HepG2 (cell line): ENCODE results near the gene RGR. TPM values are rescaled to one million over a fixed set of nuclear protein-coding genes. Genes with fewer than 3 reads are reported as not detected.

Experiments
- ATAC-seq: fragments of 200-7000 bp; cut with Tn5 transposase; 3 replicates; pipeline ENCODE4 v1.9.1; 2020; ENCODE audit warnings: mild to moderate bottlenecking, moderate library complexity
- BruUV-seq: library from RNA; stranded (reverse); fragments of 400-500 nt; replicated peaks from 2 replicates; lab custom pipeline; 2021; lab: Mats Ljungman, UMichigan
- CTCF ChIA-PET: fragments of 300-600 bp; formaldehyde crosslinking; extraction: SDS; loops from one replicate; lab custom pipeline; 2021; ENCODE audit warnings: low total read pairs, inconsistent platforms, low intra/inter-chr PET ratio; lab: Yijun Ruan, JAX
- POLR2A ChIA-PET: fragments of 350-600 bp; sonication (Branson Sonifier 250); formaldehyde crosslinking; loops from one replicate; lab custom pipeline; 2020; ENCODE audit warnings: antibody characterized with exemption, inconsistent platforms; lab: Yijun Ruan, JAX
- DNase-seq: peaks from one replicate; pipeline ENCODE4 v3.0.0-alpha.2; 2015; ENCODE audit warnings: low spot score
- FAIRE-seq: peaks from 3 replicates; lab custom pipeline; 2011; peaks lifted over from hg19 to GRCh38; lab: Jason Lieb, UNC
- H2AFZ ChIP-seq: one replicate; pipeline ENCODE4 v1.6.1; 2011; ENCODE audit warnings: low read length, inconsistent platforms
- H3K27ac ChIP-seq: fragments of 300-600 bp; 3 replicates; pipeline ENCODE4 v1.8.0; 2011; ENCODE audit warnings: mixed run types, mild to moderate bottlenecking, mixed read lengths, low read length, inconsistent platforms; ENCODE audit not compliant: insufficient read depth; ENCODE audit errors: extremely low read length
- H3K27me3 ChIP-seq, 2 experiments: fragments of 200-600 bp in 1 of 2; 2 replicates in 1 of 2; 3 replicates in 1 of 2; pipeline versions ENCODE4 v1.6.0 to v1.8.0; 2011; ENCODE audit warnings: low read length in 2 of 2, mild to moderate bottlenecking in 2 of 2, moderate library complexity in 2 of 2, inconsistent platforms in 1 of 2; ENCODE audit not compliant: insufficient read depth in 2 of 2, control insufficient read depth in 1 of 2
- H3K36me3 ChIP-seq, 2 experiments: fragments of 200-600 bp in 1 of 2; replicated peaks in 1 of 2; 2 replicates in 1 of 2; 3 replicates in 1 of 2; pipeline versions ENCODE4 v1.5.1 to v1.8.0; 2011; ENCODE audit warnings: low read length in 2 of 2, inconsistent platforms in 1 of 2; ENCODE audit not compliant: insufficient read depth in 2 of 2, control insufficient read depth in 1 of 2
- H3K4me1 ChIP-seq: 2 replicates; pipeline ENCODE4 v1.5.1; 2012; ENCODE audit warnings: low read length, inconsistent platforms; ENCODE audit not compliant: insufficient read depth
- H3K4me2 ChIP-seq: 2 replicates; pipeline ENCODE4 v1.6.0; 2011; ENCODE audit warnings: low read depth, low read length, inconsistent platforms
- H3K4me3 ChIP-seq, 3 experiments: fragments of 200-600 bp in 1 of 3; sonication (generic), shearing (Covaris generic) in 1 of 3; replicated peaks in 1 of 3; 2 replicates each; pipeline ENCODE4 v1.5.1; 2011 to 2016; ENCODE audit warnings: low read length in 3 of 3, inconsistent platforms in 2 of 3, low read depth in 2 of 3, mild to moderate bottlenecking in 2 of 3, control low read depth in 1 of 3, mixed read lengths in 1 of 3; ENCODE audit not compliant: insufficient read depth in 1 of 3
- H3K79me2 ChIP-seq: one replicate; pipeline ENCODE4 v1.6.1; 2011; ENCODE audit warnings: low read length, inconsistent platforms; ENCODE audit not compliant: insufficient read depth
- H3K9ac ChIP-seq: 2 replicates; pipeline ENCODE4 v1.6.0; 2011; ENCODE audit warnings: mild to moderate bottlenecking, low read depth, low read length, inconsistent platforms; ENCODE audit not compliant: insufficient read depth
- H3K9me3 ChIP-seq: 2 replicates; pipeline ENCODE4 v1.5.1; 2012; ENCODE audit warnings: mild to moderate bottlenecking, low read length
- H4K20me1 ChIP-seq: 2 replicates; pipeline ENCODE4 v1.6.0; 2011; ENCODE audit warnings: inconsistent platforms, mild to moderate bottlenecking, low read length, moderate library complexity; ENCODE audit not compliant: insufficient read depth
- MBD4 ChIP-seq: IDR thresholded peaks from 2 replicates; pipeline ENCODE4 v1.6.1; 2012; ENCODE audit warnings: low read length, inconsistent platforms, borderline replicate concordance
- MXD3 ChIP-seq: IDR thresholded peaks from 2 replicates; pipeline ENCODE4 v1.6.1; 2016; ENCODE audit warnings: mild to moderate bottlenecking, missing biosample characterization, missing genetic modification reagents
- NBN ChIP-seq: fragments of 450-650 bp; conservative IDR thresholded peaks from 2 replicates; pipeline ENCODE4 v1.6.1; 2017
- NCOR1 ChIP-seq: fragments of 200-600 bp; sonication (generic); IDR thresholded peaks from 2 replicates; pipeline ENCODE4 v1.7.0; 2017; ENCODE audit warnings: antibody characterized with exemption, low read length, borderline replicate concordance
- PATZ1 ChIP-seq: sonication (generic); formaldehyde crosslinking; IDR thresholded peaks from 2 replicates; pipeline ENCODE4 v1.4.0; 2020; ENCODE audit warnings: missing genetic modification reagents
- PREB ChIP-seq: sonication (generic); formaldehyde crosslinking; IDR thresholded peaks from 2 replicates; pipeline ENCODE4 v1.4.0; 2020; ENCODE audit warnings: missing genetic modification reagents
- PRMT3 ChIP-seq: sonication (generic); formaldehyde crosslinking; IDR thresholded peaks from 2 replicates; pipeline ENCODE4 v1.8.1; 2022; ENCODE audit warnings: low read depth, mild to moderate bottlenecking, moderate library complexity, missing genetic modification reagents, borderline replicate concordance
- XRCC5 ChIP-seq: fragments of 200-400 bp; formaldehyde crosslinking; optimal IDR thresholded peaks from 2 replicates; pipeline ENCODE3; 2017; ENCODE audit warnings: mild to moderate bottlenecking, low read length
- ZNF280B ChIP-seq: sonication (generic); formaldehyde crosslinking; IDR thresholded peaks from 2 replicates; pipeline ENCODE4 v1.5.0; 2020; ENCODE audit warnings: missing genetic modification reagents, mild to moderate bottlenecking, borderline replicate concordance
- WGBS: methylation state at CpG from one replicate; pipeline ENCODE4 v1.1.6; 2017; ENCODE audit warnings: low lambda C conversion rate; 5-methylcytosine and 5-hydroxymethylcytosine counted together
- in situ Hi-C: cut with HindIII; loops from 2 replicates; pipeline ENCODE4 v1.10.0; 2017; ENCODE audit warnings: low pct_unique_long_range_greater_than_20kb; ENCODE audit not compliant: extremely low pct_ligation_motif_present
- intact Hi-C: fragments of 100-400 bp; cut with micrococcal nuclease; formaldehyde crosslinking; loops from one replicate; pipeline ENCODE4 v1.10.0; 2022; ENCODE audit not compliant: unreplicated experiment
- polyA plus RNA-seq, 8 experiments: library from polyadenylated mRNA; depleted of rRNA in 3 of 8; stranded (reverse) in 7 of 8; unstranded in 1 of 8; fragments of >200 nt; fragmentation: Illumina TruSeq in 4 of 8; extraction: Trizol in 4 of 8; gene quantifications; 2 replicates each; pipeline versions ENCODE4 v1.2.1 to v1.2.3, GENCODE V29; 2011 to 2016; ENCODE audit warnings: low read depth in 4 of 8, missing spikeins in 1 of 8, mixed read lengths in 1 of 8; ENCODE audit not compliant: insufficient read depth in 1 of 8
- total RNA-seq, 5 experiments: library from RNA; depleted of rRNA; stranded (reverse); fragments of >200 nt; fragmentation: Illumina TruSeq; extraction: Trizol; gene quantifications; 2 replicates each; pipeline ENCODE4 v1.2.3, GENCODE V29; 2016; ENCODE audit warnings: low read depth in 1 of 5
- TF ChIP-seq, protein P1 (sequence below): sonication (generic); formaldehyde crosslinking; IDR thresholded peaks from 2 replicates; pipeline ENCODE4 v1.8.1; 2022; ENCODE audit warnings: mild to moderate bottlenecking, missing genetic modification reagents

Gene RGR
- total and polyA plus RNA-seq, 2 of the 13 experiments (the other 11 are each of a cell fraction or from before 2014, with no cell fraction given) = 0.69 to 0.71 TPM

DNA sequence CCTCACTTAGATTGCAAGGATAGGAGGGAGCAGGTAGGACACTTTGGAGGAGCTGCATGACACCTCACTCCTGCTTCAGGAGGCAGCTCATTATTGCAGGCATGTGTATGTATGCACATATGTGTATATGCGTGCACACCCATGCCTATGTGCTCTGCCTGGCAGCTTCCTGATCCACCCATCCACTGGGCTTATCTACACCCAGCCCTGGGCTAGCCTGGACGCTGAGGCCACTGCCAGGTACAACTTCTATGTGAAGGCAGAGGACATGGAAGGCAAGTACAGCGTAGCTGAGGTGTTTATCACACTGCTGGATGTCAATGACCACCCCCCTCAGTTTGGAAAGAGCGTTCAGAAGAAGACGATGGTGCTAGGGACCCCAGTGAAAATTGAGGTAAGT lies 32.8 kb upstream of the RGR start:
- no peaks in the 10 kb centered on the region for H3K79me2 ChIP-seq
- POLR2A ChIA-PET = no interaction called here
- H3K9me3 ChIP-seq = no peaks in the 10 kb centered on the region
- peaks cover 0 to 5% of the 10 kb centered on the region in 2 experiments; a peak in 1 of 5 replicates for H3K27me3 ChIP-seq
- in situ Hi-C loops (no loop called here), intact Hi-C loops (no loop called here)
- BruUV-seq = no TSS peak
- H3K27ac ChIP-seq = no peak overlapping the region
- no peaks in the 10 kb centered on the region for H3K36me3 ChIP-seq
- 0% methylated on average over 4 of the region's 5 CpGs for WGBS
- TF ChIP-seq MBD4 = no peak
- TF ChIP-seq, protein P1, sequence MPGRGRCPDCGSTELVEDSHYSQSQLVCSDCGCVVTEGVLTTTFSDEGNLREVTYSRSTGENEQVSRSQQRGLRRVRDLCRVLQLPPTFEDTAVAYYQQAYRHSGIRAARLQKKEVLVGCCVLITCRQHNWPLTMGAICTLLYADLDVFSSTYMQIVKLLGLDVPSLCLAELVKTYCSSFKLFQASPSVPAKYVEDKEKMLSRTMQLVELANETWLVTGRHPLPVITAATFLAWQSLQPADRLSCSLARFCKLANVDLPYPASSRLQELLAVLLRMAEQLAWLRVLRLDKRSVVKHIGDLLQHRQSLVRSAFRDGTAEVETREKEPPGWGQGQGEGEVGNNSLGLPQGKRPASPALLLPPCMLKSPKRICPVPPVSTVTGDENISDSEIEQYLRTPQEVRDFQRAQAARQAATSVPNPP = no peak
- TF ChIP-seq XRCC5 = no peak
- no peak for TF ChIP-seq PRMT3 (CRISPR knock-in tag)
- TF ChIP-seq NCOR1 = no peak
- no peak for TF ChIP-seq PATZ1 (CRISPR knock-in tag)
- no peak for TF ChIP-seq ZNF280B (CRISPR knock-in tag)
- TF ChIP-seq NBN = no peak
- TF ChIP-seq MXD3 = no peak
- TF ChIP-seq PREB = no peak
- FAIRE-seq (no peak), DNase-seq (no peak), ATAC-seq (no peak)
- CTCF ChIA-PET = no interaction called here
- H3K9ac ChIP-seq = no peak overlapping the region
- no peak overlapping the region for H2AFZ ChIP-seq
- no peak overlapping the region for H3K4me3 ChIP-seq
- H4K20me1 ChIP-seq = no peaks in the 10 kb centered on the region
- no peaks in the 10 kb centered on the region for H3K4me1 ChIP-seq
- no peak overlapping the region for H3K4me2 ChIP-seq
